ENCODE data around the gene ZNF142. TPM values are rescaled to one million over a fixed set of nuclear protein-coding genes. Genes with fewer than 3 reads are reported as not detected.

Gene ZNF142
- total and polyA plus RNA-seq, 9 of the 15 experiments (the other 6 are each of a cell fraction or from before 2014, with no cell fraction given), result 0.50 to 26.1 (median 4.5) TPM

- DNase-seq (ENCODE audit: extremely low read depth in 1 of 4, low spot score in 3 of 4), result no peak
- Histone ChIP-seq H3K4me2 (ENCODE audit: insufficient read depth, low read length) (no peak overlapping the region), H3K4me3 (no peak overlapping the region), H3K27ac (ENCODE audit: extremely low read depth, low read depth, low read length) (no peak overlapping the region), H3K27me3 (ENCODE audit: control insufficient read depth in 2 of 2, insufficient read depth in 2 of 2, low read length in 2 of 2) (no peaks in the 10 kb centered on the region), H3K9me1 (ENCODE audit: control insufficient read depth, insufficient read depth, low read length) (no peaks in the 10 kb centered on the region), H3K9me3 (replicated peaks; ENCODE audit: control insufficient read depth, insufficient read depth, low read depth, low read length) (no peaks in the 10 kb centered on the region), H2AFZ (ENCODE audit: low read depth, low read length) (no peak overlapping the region), H3K4me1 (replicated peaks in 1 of 2; ENCODE audit: control insufficient read depth in 2 of 2, insufficient read depth in 2 of 2, low read length in 2 of 2) (no peaks in the 10 kb centered on the region; a peak in 1 of 5 replicates), H4K20me1 (replicated peaks; ENCODE audit: control insufficient read depth, insufficient read depth, low read length) (no peaks in the 10 kb centered on the region), H3K36me3 (ENCODE audit: control insufficient read depth, insufficient read depth, low read length) (no peaks in the 10 kb centered on the region), H3K9ac (ENCODE audit: insufficient read depth in 1 of 2, low read depth in 2 of 2, low read length in 2 of 2) (no peak overlapping the region), H3K79me2 (ENCODE audit: control insufficient read depth, insufficient read depth, low read length) (no peaks in the 10 kb centered on the region)
- no peak for ATAC-seq
- TF ChIP-seq ZNF311 (CRISPR knock-in tag; IDR thresholded peaks at IDR 0.05), result no peak
- TF ChIP-seq RFX1 (IDR thresholded peaks at IDR 0.05), result no peak
- no peak for TF ChIP-seq ZEB2 (IDR thresholded peaks at IDR 0.05)
- no peak for TF ChIP-seq TAF15 (IDR thresholded peaks at IDR 0.05; ENCODE audit: low read depth, low read length)
- no peak for TF ChIP-seq ZBTB7A (IDR thresholded peaks at IDR 0.05; ENCODE audit: borderline replicate concordance, control insufficient read depth, low read depth, low read length)
- TF ChIP-seq CBFA2T3 (IDR thresholded peaks at IDR 0.05), result no peak
- TF ChIP-seq PCBP2 (IDR thresholded peaks at IDR 0.05; ENCODE audit: low read depth, low read length, poor library complexity, severe bottlenecking), result no peak
- in situ Hi-C loops (cut with MboI), result no loop called here
- ChIA-PET CTCF (ENCODE audit: low intra/inter-chr PET ratio) (no interaction called here), POLR2A (no interaction called here)
- no TSS peak for BruUV-seq (replicated peaks)
- 39% methylated on average over 4 of the region's 4 CpGs for WGBS (ENCODE audit: insufficient coverage, low coverage, missing lambda C conversion rate)
- intact Hi-C loops (cut with micrococcal nuclease), result no loop called here
- FAIRE-seq, result no peak
Measured at GRCh38 chr2:218703341-218703740, 43.9 kb upstream of the ZNF142 start.

GRCh38 chr2:218701806-218702205, 42.4 kb upstream of the ZNF142 start:
- ChIA-PET POLR2A (interaction anchor here (0.6 kb wide), 2 partner anchors 21 to 443 kb away, joined by 3 read pairs; no protein-coding TSS in a partner anchor), CTCF (ENCODE audit: low intra/inter-chr PET ratio) (no interaction called here)
- Histone ChIP-seq H3K4me2 (ENCODE audit: insufficient read depth, low read length) (no peak overlapping the region), H3K4me3 (no peak overlapping the region), H3K9me3 (replicated peaks; ENCODE audit: control insufficient read depth, insufficient read depth, low read depth, low read length) (no peaks in the 10 kb centered on the region), H3K9ac (ENCODE audit: insufficient read depth in 1 of 2, low read depth in 2 of 2, low read length in 2 of 2) (no peak overlapping the region), H3K4me1 (replicated peaks in 1 of 2; ENCODE audit: control insufficient read depth in 2 of 2, insufficient read depth in 2 of 2, low read length in 2 of 2) (no peaks in the 10 kb centered on the region), H3K27me3 (ENCODE audit: control insufficient read depth in 2 of 2, insufficient read depth in 2 of 2, low read length in 2 of 2) (no peaks in the 10 kb centered on the region), H2AFZ (ENCODE audit: low read depth, low read length) (no peak overlapping the region), H3K27ac (ENCODE audit: extremely low read depth, low read depth, low read length) (no peak overlapping the region), H3K79me2 (ENCODE audit: control insufficient read depth, insufficient read depth, low read length) (no peaks in the 10 kb centered on the region), H3K36me3 (ENCODE audit: control insufficient read depth, insufficient read depth, low read length) (no peaks in the 10 kb centered on the region), H4K20me1 (replicated peaks; ENCODE audit: control insufficient read depth, insufficient read depth, low read length) (no peaks in the 10 kb centered on the region), H3K9me1 (ENCODE audit: control insufficient read depth, insufficient read depth, low read length) (no peaks in the 10 kb centered on the region)
- ATAC-seq (no peak), FAIRE-seq (no peak), DNase-seq (ENCODE audit: extremely low read depth in 1 of 4, low spot score in 3 of 4) (no peak)
- in situ Hi-C loops (cut with MboI), result no loop called here
- intact Hi-C loops (cut with micrococcal nuclease), result no loop called here
- 30% methylated on average over 1 of the region's 2 CpGs for WGBS (ENCODE audit: insufficient coverage, low coverage, missing lambda C conversion rate)
- no TSS peak for BruUV-seq (replicated peaks)
- TF ChIP-seq NR3C1 (CRISPR knock-in tag; IDR thresholded peaks at IDR 0.05) (no peak), SAFB (IDR thresholded peaks at IDR 0.05; ENCODE audit: borderline replicate concordance, low read depth, low read length) (no peak), IRF2 (CRISPR knock-in tag; IDR thresholded peaks at IDR 0.05) (no peak), TOE1 (IDR thresholded peaks at IDR 0.05; ENCODE audit: borderline replicate concordance) (no peak), TOE1 (CRISPR knock-in tag; IDR thresholded peaks at IDR 0.05; ENCODE audit: borderline replicate concordance, low read depth) (no peak), CEBPG (CRISPR knock-in tag; IDR thresholded peaks at IDR 0.05) (no peak), CEBPG (tag; conservative IDR thresholded peaks at IDR 0.05 in 1 of 2, IDR thresholded peaks at IDR 0.05 in 1 of 2) (no peak), ZNF785 (CRISPR knock-in tag; IDR thresholded peaks at IDR 0.05) (no peak), U2AF1 (optimal IDR thresholded peaks at IDR 0.05; ENCODE audit: low read depth, low read length) (no peak)

All from K562 (cell line).